NB4 (cell line): Measurements from ENCODE around the gene ADCY5.
"Not testable (repeated sequence)": the region's sequence is repeated elsewhere in the genome, so short reads cannot be mapped to it uniquely, and the experiment has no call there.

Experiments used
- MYC ChIP-seq: IDR thresholded peaks from 2 replicates; pipeline ENCODE4 v1.6.1; 2011; ENCODE audit warnings: low read depth, low read length
- POLR2A ChIP-seq: IDR thresholded peaks from 2 replicates; pipeline ENCODE4 v1.6.1; 2011; ENCODE audit warnings: mild to moderate bottlenecking; ENCODE audit not compliant: insufficient read length; ENCODE audit errors: extremely low read depth
- TF ChIP-seq, protein P1 (sequence below): IDR thresholded peaks from one replicate; pipeline ENCODE4 v1.5.1; 2012; ENCODE audit warnings: low read depth, low read length
- TF ChIP-seq, protein P2 (sequence below): IDR thresholded peaks from 2 replicates; pipeline ENCODE4 v1.6.1; 2011; ENCODE audit warnings: low read depth, low read length

DNA sequence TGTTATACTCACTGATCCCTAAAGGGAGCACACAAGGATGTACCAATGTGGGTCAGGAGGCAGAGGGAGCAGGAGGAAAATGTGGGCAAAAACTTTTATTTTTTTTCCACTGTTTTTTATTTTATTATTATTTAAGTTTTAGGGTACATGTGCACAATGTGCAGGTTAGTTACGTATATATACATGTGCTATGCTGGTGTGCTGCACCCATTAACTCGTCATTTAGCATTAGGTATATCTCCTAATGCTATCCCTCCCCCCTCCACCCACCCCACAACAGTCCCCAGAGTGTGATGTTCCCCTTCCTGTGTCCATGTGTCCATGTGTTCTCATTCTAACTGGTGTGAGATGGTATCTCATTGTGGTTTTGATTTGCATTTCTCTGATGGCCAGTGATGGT, 209.7 kb downstream of the ADCY5 start:
- TF ChIP-seq, protein P1, sequence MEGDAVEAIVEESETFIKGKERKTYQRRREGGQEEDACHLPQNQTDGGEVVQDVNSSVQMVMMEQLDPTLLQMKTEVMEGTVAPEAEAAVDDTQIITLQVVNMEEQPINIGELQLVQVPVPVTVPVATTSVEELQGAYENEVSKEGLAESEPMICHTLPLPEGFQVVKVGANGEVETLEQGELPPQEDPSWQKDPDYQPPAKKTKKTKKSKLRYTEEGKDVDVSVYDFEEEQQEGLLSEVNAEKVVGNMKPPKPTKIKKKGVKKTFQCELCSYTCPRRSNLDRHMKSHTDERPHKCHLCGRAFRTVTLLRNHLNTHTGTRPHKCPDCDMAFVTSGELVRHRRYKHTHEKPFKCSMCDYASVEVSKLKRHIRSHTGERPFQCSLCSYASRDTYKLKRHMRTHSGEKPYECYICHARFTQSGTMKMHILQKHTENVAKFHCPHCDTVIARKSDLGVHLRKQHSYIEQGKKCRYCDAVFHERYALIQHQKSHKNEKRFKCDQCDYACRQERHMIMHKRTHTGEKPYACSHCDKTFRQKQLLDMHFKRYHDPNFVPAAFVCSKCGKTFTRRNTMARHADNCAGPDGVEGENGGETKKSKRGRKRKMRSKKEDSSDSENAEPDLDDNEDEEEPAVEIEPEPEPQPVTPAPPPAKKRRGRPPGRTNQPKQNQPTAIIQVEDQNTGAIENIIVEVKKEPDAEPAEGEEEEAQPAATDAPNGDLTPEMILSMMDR = not testable (repeated sequence)
- not testable (repeated sequence) for TF ChIP-seq POLR2A, MYC
- TF ChIP-seq, protein P2, sequence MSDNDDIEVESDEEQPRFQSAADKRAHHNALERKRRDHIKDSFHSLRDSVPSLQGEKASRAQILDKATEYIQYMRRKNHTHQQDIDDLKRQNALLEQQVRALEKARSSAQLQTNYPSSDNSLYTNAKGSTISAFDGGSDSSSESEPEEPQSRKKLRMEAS = not testable (repeated sequence)
